ENCODE results near the gene EFCAB12.

The EFCAB12 gene

GRCh38 chr3:129425213-129425612 is 3.2 kb downstream of the EFCAB12 start:
- Mint-ChIP-seq H3K4me1 (peaks cover 19% of the 10 kb centered on the region), H3K27ac (ENCODE audit: low read depth) (no peak overlapping the region)

GRCh38 chr3:129424185-129424841 is 4.1 kb downstream of the EFCAB12 start:
- DNase-seq (ENCODE audit: low spot score in 2 of 2) (no peak), ATAC-seq (replicated peaks; ENCODE audit: extremely low read depth, poor library complexity, severe bottlenecking) (no peak)
- Mint-ChIP-seq H3K36me3 (ENCODE audit: insufficient read depth) (peaks cover 9% of the 10 kb centered on the region), H3K4me3 (no peak overlapping the region), H3K27ac (ENCODE audit: low read depth) (no peak overlapping the region), H3K4me1 (peaks cover 19% of the 10 kb centered on the region), H3K27me3 (no peaks in the 10 kb centered on the region), H3K9me3 (no peaks in the 10 kb centered on the region)

More at GRCh38 chr3:129425213-129425612, 3.2 kb downstream of the EFCAB12 start:
- DNase-seq (ENCODE audit: low spot score in 2 of 2) (no peak), ATAC-seq (replicated peaks; ENCODE audit: extremely low read depth, poor library complexity, severe bottlenecking) (no peak)
- H3K27me3 Mint-ChIP-seq = no peaks in the 10 kb centered on the region
- H3K4me3 Mint-ChIP-seq = no peak overlapping the region
- no peaks in the 10 kb centered on the region for H3K9me3 Mint-ChIP-seq
- peaks cover 13% of the 10 kb centered on the region for H3K36me3 Mint-ChIP-seq (ENCODE audit: insufficient read depth)

GRCh38 chr3:129422897-129423296 is 5.5 kb downstream of the EFCAB12 start:
- Mint-ChIP-seq H3K27me3 (no peaks in the 10 kb centered on the region), H3K27ac (ENCODE audit: low read depth) (no peak overlapping the region), H3K36me3 (ENCODE audit: insufficient read depth) (peaks cover 5% of the 10 kb centered on the region), H3K9me3 (no peaks in the 10 kb centered on the region), H3K4me3 (no peak overlapping the region), H3K4me1 (peaks cover 11% of the 10 kb centered on the region)
- DNase-seq (ENCODE audit: low spot score in 2 of 2) (no peak), ATAC-seq (replicated peaks; ENCODE audit: extremely low read depth, poor library complexity, severe bottlenecking) (no peak)

- Mint-ChIP-seq H3K9me3 (no peaks in the 10 kb centered on the region), H3K36me3 (ENCODE audit: insufficient read depth) (peaks cover 4% of the 10 kb centered on the region), H3K27me3 (no peaks in the 10 kb centered on the region), H3K4me3 (no peak overlapping the region), H3K4me1 (peaks cover 5% of the 10 kb centered on the region), H3K27ac (ENCODE audit: low read depth) (no peak overlapping the region)
- no peak for DNase-seq (ENCODE audit: low spot score in 2 of 2)
- ATAC-seq (replicated peaks; ENCODE audit: extremely low read depth, poor library complexity, severe bottlenecking) = no peak
These were observed 6.3 kb downstream of the EFCAB12 start for GRCh38 chr3:129421988-129422745.

GRCh38 chr3:129421236-129421883 is 7.1 kb downstream of the EFCAB12 start:
- peaks cover 4% of the 10 kb centered on the region for H3K36me3 Mint-ChIP-seq (ENCODE audit: insufficient read depth)
- no peak overlapping the region for H3K4me3 Mint-ChIP-seq
- ATAC-seq (replicated peaks; ENCODE audit: extremely low read depth, poor library complexity, severe bottlenecking) (no peak), DNase-seq (ENCODE audit: low spot score in 2 of 2) (no peak)
- H3K27ac Mint-ChIP-seq (ENCODE audit: low read depth) = no peak overlapping the region
- H3K9me3 Mint-ChIP-seq = no peaks in the 10 kb centered on the region
- no peaks in the 10 kb centered on the region for H3K27me3 Mint-ChIP-seq
- peaks cover 5% of the 10 kb centered on the region for H3K4me1 Mint-ChIP-seq

- Mint-ChIP-seq H3K4me3 (no peak overlapping the region), H3K9me3 (no peaks in the 10 kb centered on the region), H3K4me1 (peaks cover 5% of the 10 kb centered on the region), H3K27ac (ENCODE audit: low read depth) (no peak overlapping the region), H3K36me3 (ENCODE audit: insufficient read depth) (peaks cover 2% of the 10 kb centered on the region), H3K27me3 (no peaks in the 10 kb centered on the region)
- ATAC-seq (replicated peaks; ENCODE audit: extremely low read depth, poor library complexity, severe bottlenecking) (no peak), DNase-seq (ENCODE audit: low spot score in 2 of 2) (no peak)
These were observed 9.0 kb downstream of the EFCAB12 start for GRCh38 chr3:129419476-129419875.

- Mint-ChIP-seq H3K9me3 (no peaks in the 10 kb centered on the region), H3K36me3 (ENCODE audit: insufficient read depth) (peaks cover 2% of the 10 kb centered on the region), H3K27ac (ENCODE audit: low read depth) (no peak overlapping the region), H3K27me3 (no peaks in the 10 kb centered on the region), H3K4me1 (no peaks in the 10 kb centered on the region), H3K4me3 (no peak overlapping the region)
- DNase-seq (ENCODE audit: low spot score in 2 of 2) = no peak
- no peak for ATAC-seq (replicated peaks; ENCODE audit: extremely low read depth, poor library complexity, severe bottlenecking)
These were observed 10.1 kb downstream of the EFCAB12 start for GRCh38 chr3:129418041-129418973.

- H3K27me3 Mint-ChIP-seq = no peaks in the 10 kb centered on the region
- H3K9me3 Mint-ChIP-seq = no peaks in the 10 kb centered on the region
- no peaks in the 10 kb centered on the region for H3K4me1 Mint-ChIP-seq
- no peak for DNase-seq (ENCODE audit: low spot score in 2 of 2)
- ATAC-seq (replicated peaks; ENCODE audit: extremely low read depth, poor library complexity, severe bottlenecking) = no peak
- peaks cover under 1% of the 10 kb centered on the region for H3K36me3 Mint-ChIP-seq (ENCODE audit: insufficient read depth)
- H3K27ac Mint-ChIP-seq (ENCODE audit: low read depth) = no peak overlapping the region
- H3K4me3 Mint-ChIP-seq = no peak overlapping the region
These were observed 11.1 kb downstream of the EFCAB12 start for GRCh38 chr3:129417326-129417725.

GRCh38 chr3:129416415-129416814 is 12.0 kb downstream of the EFCAB12 start:
- no peaks in the 10 kb centered on the region for H3K27me3 Mint-ChIP-seq
- H3K4me1 Mint-ChIP-seq = no peaks in the 10 kb centered on the region
- no peak overlapping the region for H3K4me3 Mint-ChIP-seq
- DNase-seq (ENCODE audit: low spot score in 2 of 2) (no peak), ATAC-seq (replicated peaks; ENCODE audit: extremely low read depth, poor library complexity, severe bottlenecking) (no peak)
- H3K9me3 Mint-ChIP-seq = no peaks in the 10 kb centered on the region
- H3K27ac Mint-ChIP-seq (ENCODE audit: low read depth) = no peak overlapping the region
- H3K36me3 Mint-ChIP-seq (ENCODE audit: insufficient read depth) = no peaks in the 10 kb centered on the region

- ATAC-seq (replicated peaks; ENCODE audit: extremely low read depth, poor library complexity, severe bottlenecking) (no peak), DNase-seq (ENCODE audit: low spot score in 2 of 2) (no peak)
- H3K36me3 Mint-ChIP-seq (ENCODE audit: insufficient read depth) = no peaks in the 10 kb centered on the region
- no peaks in the 10 kb centered on the region for H3K9me3 Mint-ChIP-seq
- no peaks in the 10 kb centered on the region for H3K27me3 Mint-ChIP-seq
- no peak overlapping the region for H3K27ac Mint-ChIP-seq (ENCODE audit: low read depth)
- no peak overlapping the region for H3K4me3 Mint-ChIP-seq
- no peaks in the 10 kb centered on the region for H3K4me1 Mint-ChIP-seq
These were observed 12.6 kb downstream of the EFCAB12 start for GRCh38 chr3:129415830-129416229.

GRCh38 chr3:129415378-129415777 is 13.1 kb downstream of the EFCAB12 start:
- DNase-seq (ENCODE audit: low spot score in 2 of 2) = no peak
- H3K9me3 Mint-ChIP-seq = no peaks in the 10 kb centered on the region
- H3K36me3 Mint-ChIP-seq (ENCODE audit: insufficient read depth) = no peaks in the 10 kb centered on the region
- no peak for ATAC-seq (replicated peaks; ENCODE audit: extremely low read depth, poor library complexity, severe bottlenecking)
- no peak overlapping the region for H3K4me3 Mint-ChIP-seq
- no peaks in the 10 kb centered on the region for H3K27me3 Mint-ChIP-seq
- H3K4me1 Mint-ChIP-seq = no peaks in the 10 kb centered on the region
- no peak overlapping the region for H3K27ac Mint-ChIP-seq (ENCODE audit: low read depth)

Measured in central memory CD8-positive, alpha-beta T cell (primary cell).